GM23338 (cell line): Measurements from ENCODE around the gene CAPS.

ENCODE experiments used
- CTCF ChIP-seq, 2 experiments: fragments of 200-600 bp in 1 of 2; sonication (generic) in 1 of 2; conservative IDR thresholded peaks; 2 replicates each; pipeline versions ENCODE4 v1.5.1 to v1.6.1; 2016 to 2017; ENCODE audit warnings: antibody characterized with exemption in 2 of 2, low read depth in 2 of 2, mild to moderate bottlenecking in 2 of 2, moderate library complexity in 1 of 2
- EZH2 ChIP-seq: fragments of 200-600 bp; sonication (generic); IDR thresholded peaks from one replicate; pipeline ENCODE4 v1.8.0; 2017; ENCODE audit warnings: antibody characterized with exemption, mild to moderate bottlenecking, low read depth; ENCODE audit not compliant: unreplicated experiment
- EZH2phosphoT487 ChIP-seq: fragments of 200-600 bp; sonication (generic); IDR thresholded peaks from one replicate; pipeline ENCODE4 v1.8.1; 2018; ENCODE audit warnings: antibody characterized with exemption; ENCODE audit not compliant: unreplicated experiment

- no peak for TF ChIP-seq EZH2
- TF ChIP-seq CTCF (conservative IDR thresholded peaks at IDR 0.05; ENCODE audit: low read depth in 2 of 2), result no peak
- no peak for TF ChIP-seq EZH2phosphoT487
Observed at GRCh38 chr19:5880196-5880595, 33.9 kb upstream of the CAPS start.
